OCI-LY3 (cell line): ENCODE measurements around the gene IL17B.

ENCODE experiments used
- CTCF ChIP-seq: fragments of 200-600, 300-600 bp; sonication (generic); IDR thresholded peaks from 2 replicates; pipeline ENCODE4 v1.5.1; 2014; ENCODE audit warnings: antibody characterized with exemption, low read length, low read depth
- EZH2phosphoT487 ChIP-seq: fragments of 200-600 bp; shearing (Covaris generic); IDR thresholded peaks from 2 replicates; pipeline ENCODE4 v1.6.1; 2018; ENCODE audit warnings: antibody characterized with exemption, mixed run types, low read depth

- TF ChIP-seq CTCF (no peak), EZH2phosphoT487 (no peak)
Measured at GRCh38 chr5:149403923-149404745, 25.0 kb upstream of the IL17B start.
